ENCODE data around the gene MYL4.
"Not testable (repeated sequence)": the region's sequence is repeated elsewhere in the genome, so short reads cannot be mapped to it uniquely, and the experiment has no call there.

The MYL4 gene

GRCh38 chr17:47268964-47269363, 59.8 kb downstream of the MYL4 start:
- not testable (repeated sequence) for DNase-seq (ENCODE audit: low read depth, low spot score); H3K27ac ChIP-seq

- DNase-seq (ENCODE audit: low read depth, low spot score): not testable (repeated sequence)
These were observed 60.6 kb downstream of the MYL4 start for GRCh38 chr17:47269561-47270280.

GRCh38 chr17:47270946-47271705, 62.0 kb downstream of the MYL4 start:
- no peak overlapping the region for H3K27ac ChIP-seq
- no peak for DNase-seq (ENCODE audit: low read depth, low spot score)

More at GRCh38 chr17:47269561-47270280, 60.6 kb downstream of the MYL4 start:
- not testable (repeated sequence) for H3K27ac ChIP-seq

- DNase-seq (ENCODE audit: low read depth, low spot score): no peak
- H3K27ac ChIP-seq: no peak overlapping the region
These were observed 63.3 kb downstream of the MYL4 start for GRCh38 chr17:47272491-47272890.

- H3K27ac ChIP-seq: no peak overlapping the region
- no peak for DNase-seq (ENCODE audit: low read depth, low spot score)
These were observed 64.1 kb downstream of the MYL4 start for GRCh38 chr17:47273245-47273644.
